ENCODE data around the gene MOB3B.
A peak's percentile ranks its signal among the peaks of the same experiment; 100 is the strongest.

The MOB3B gene

DNA sequence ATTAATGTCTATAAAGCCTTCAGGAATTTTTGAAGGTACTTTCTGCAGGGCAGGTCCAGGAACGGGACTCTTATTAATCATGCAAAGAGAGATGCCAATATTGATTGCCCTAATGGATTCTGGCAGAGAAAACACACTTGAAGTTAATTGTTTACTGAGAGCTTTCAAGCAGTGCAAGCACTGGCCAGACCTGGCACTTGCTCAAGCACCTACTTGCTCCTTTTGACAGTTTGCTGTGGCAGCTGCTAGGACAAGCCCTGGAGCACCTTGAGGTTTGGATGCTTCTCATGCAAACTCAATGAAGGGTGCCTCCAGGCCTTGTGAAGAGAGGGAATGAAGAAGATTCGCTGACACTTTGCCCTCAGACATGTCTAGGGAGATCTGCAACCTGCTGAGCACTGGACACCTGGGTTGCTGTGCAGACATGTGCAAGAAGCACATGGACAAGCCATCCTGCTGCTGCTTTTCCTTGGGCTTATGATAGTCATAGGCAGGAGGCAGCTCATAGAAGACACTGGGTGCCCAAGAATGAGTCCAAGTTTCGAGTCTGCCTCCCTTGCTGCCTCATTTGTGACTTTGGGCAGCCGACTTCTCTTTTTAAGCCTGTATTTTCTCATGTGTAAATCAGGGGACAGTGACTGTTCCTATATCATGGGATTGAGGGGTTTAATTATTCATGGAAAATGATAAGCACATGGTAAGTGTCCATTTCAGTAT is 143.8 kb downstream of the MOB3B start:
- DNase-seq: no peak

DNA sequence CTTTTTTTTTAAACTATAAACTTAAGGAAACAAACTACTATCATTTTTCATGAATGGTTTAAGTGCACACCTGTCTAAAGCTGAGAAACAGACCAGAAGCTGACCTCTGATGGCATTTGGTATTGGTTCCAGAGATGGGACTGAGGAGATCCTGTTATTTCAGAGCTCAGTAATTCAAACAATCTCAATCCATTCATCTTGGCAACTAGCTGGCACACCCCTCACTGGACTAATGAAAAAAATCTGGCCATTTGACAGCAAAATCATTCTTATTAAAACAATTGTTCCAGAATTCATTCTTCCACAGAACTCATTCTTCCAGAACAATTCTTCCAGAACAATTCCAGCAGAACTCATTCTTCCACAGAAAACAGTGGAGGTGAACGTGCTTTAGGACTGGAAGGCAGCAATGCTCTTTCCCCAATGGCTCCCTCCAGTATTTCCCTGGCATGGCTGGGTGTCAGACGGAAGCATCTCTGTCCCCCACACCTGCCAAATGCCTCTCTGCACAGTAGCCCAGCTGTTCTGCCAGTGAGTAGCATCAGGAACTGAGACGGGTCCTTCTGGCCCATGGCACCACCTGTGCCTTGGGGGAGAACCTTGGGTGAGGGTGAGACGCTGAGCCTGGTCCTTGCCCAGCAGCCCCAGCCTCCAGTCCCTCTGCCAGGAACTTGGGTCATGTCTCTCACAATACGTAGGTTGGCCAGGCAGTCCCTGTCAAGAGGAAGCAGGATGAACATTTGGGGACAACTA is 145.2 kb downstream of the MOB3B start:
- no peak for DNase-seq

DNA sequence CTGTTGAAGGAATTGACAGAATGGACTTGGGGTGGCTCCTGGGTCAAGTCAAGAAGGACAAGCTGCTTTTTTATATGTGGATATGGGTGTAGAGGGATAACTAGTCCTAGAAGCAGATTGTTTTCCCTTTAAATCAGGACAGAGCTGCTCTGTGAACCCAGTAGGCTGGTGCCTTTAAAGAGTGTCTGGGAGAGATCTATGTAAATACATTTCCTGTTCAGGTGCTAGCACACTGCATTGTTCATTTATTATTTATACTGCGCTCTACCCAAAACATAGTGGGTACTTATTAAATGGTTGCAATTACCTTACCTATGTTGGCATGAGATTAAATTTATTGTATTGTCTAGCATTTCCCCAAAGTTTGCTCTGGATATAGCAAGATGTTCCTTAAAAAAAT is 146.1 kb downstream of the MOB3B start:
- no peak for DNase-seq

DNA sequence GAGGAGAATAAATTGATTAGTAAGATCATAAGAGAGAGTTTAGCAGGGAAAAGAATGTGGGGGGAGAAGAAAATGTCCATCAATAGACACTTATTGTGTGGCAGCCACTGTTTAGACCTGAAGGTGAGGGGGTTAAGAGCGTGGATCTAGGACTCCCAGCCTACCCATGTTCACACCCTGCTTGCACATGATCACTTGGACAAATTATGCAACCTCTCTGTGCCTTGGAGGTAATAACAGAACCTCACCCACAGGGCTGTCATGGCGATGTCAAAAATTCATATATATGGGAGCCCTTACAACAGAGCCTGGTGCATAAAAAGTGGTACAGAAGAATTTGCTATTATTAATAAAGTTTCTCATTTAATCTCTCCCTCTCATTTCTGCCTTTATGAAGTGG is 146.6 kb downstream of the MOB3B start:
- no peak for DNase-seq

DNA sequence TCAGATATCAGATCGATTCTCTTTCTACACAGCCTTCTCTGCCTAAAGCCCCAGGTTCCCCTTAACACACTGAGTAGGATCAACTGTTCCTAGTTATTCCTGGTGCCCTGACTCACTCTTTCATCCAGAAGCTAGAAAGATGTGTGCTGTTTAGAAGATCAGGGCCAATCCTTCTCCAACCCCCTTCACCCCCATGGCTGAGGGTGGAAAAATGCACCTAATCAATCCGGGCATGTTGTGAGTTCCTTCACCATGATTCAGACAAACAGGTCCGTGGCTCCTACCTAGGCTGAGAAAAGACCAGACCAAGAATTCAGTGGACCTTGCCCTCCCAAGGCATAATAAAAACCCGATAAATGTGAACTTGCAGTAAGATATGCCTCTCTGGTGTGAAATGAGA is 147.3 kb downstream of the MOB3B start:
- DNase-seq: no peak

DNA sequence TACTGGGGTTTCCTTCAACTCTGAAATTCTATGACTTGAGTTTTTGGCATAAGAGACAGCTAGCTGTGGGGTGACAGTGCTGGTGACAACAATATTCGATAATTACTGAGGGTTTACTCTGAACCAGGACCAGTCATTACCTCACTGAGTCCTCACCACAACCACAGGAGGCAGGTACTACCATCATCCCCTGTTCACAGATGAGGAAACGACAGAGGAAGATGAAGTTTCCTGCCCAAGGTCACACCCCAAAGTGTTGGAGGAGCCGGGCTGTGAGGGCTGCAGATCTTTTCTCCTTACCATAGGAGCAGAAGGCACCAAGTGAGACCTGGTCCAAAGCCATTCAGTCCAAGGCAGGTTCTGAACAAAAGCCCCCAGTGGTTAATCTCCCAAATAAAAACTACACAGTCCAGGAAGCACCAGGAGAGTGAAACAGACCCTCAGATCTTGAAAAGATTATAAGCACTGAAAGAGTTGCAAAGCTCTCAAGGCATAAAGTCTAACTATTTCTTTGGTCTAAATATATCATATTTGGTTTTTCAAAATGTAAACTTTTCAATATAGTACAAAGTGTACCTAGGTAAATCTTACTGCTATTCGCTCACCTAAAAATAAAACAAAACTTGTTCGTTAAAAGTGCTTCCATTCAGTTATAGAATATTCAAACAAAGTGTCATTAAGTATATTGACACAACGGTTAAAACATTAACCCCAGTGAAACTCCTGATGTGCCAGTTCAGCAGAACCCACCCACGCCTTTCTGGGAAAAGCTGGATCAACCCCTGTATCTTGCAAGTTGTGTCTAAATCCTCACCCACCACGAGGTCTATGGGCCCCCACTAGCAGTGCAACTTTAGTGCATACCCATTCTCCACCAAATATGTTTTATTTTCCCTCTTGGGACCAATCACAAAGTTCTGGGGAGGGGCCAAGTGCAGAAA is 150.0 kb downstream of the MOB3B start:
- no peak for DNase-seq

DNA sequence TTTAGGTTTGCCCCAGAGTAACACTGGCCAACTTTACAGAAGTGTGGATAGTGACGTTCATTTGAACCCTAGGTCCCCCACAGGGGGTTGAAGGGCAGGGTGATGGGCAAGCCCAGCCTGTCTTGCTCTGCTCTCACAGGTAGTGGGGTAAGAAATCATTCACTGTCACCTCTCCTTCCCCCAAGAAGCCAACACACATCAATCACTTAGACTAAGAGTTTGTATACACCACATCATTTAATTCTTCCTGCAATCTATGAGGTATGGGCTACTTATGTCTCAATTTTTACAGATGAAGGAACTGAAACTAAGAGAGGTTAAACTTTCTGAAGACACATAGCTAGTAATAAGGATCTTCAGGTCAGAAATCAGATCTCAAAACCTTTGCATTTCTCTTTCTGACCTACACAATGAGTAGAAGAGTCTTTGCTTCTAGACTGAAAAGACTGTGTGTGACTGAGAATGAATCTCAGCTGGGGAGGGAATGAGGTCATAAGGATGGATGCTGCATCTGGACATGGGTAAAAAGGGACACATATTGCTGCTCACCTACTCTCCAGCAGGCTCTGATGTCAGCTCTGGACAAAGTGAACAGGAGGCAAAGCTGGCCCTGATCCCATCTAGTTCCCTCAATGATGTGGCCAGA is 151.7 kb downstream of the MOB3B start:
- DNase-seq: no peak

DNA sequence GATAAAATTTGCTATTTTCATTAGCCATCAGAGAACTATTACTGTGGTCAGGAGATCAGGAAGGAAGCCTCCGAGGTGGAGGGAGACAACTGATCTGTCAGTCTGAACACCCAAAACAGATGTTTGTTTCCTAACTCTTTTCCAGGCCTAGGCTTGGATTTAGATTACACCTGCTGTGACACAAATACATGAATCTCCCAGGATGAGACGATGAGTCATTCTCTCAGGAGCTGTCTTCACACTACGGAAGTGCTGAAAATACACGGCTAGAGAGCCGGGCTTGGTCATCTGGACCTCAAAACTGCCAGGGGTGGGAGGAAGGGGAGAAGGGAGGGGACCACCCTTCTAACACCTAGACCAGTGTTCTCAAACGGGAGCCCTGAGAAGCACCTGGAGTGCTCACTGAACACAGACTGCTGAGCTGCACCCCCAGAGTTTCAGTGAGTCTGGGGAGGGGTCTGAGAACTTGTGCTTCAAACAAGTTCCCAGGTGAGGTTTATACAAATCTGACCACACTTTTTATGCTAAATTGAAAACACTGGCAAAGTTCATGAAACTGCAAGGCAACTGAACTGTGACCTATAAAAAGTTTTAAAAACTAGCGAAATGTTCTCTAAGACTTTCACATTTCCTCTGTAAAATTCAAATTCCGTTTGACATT is 152.3 kb downstream of the MOB3B start:
- DNase-seq: no peak

DNA sequence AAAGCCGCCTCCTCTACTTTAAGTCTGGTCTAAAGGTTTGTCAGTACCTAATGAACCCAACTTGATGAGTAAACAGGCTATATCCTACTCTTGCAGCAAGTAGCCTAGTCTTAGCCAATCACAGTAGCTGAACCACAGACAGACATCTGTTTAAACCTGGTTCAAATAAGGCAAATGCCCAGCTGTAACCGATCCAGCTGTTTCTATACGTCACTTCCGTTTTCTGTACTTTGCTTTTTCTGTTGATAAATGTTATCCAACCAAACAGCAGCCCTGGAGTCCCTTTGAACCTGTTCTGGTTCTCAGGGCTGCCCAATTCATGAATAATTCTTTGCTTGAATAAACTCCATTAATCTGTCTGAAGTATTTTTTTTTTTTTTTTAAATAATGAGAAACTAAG is 155.8 kb downstream of the MOB3B start:
- DNase-seq: no peak

DNA sequence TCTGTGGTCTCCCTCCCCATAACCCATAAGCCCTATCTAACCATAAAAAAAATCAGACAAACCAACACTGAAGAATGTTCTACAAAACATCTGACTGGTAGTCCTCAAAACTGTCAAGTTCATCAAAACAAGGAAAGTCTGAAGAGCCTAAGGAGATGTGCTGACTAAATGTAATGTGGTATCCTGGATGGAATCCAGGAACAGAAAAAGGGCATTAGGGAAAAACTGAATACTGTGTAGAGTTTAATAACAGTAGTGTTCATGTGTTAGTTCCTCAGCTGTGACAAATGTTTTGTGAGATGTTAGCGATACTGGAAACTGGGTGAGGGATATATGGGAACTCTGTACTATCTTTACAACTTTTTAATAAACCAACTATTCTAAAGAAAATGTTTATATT is 157.0 kb downstream of the MOB3B start:
- DNase-seq: no peak

DNA sequence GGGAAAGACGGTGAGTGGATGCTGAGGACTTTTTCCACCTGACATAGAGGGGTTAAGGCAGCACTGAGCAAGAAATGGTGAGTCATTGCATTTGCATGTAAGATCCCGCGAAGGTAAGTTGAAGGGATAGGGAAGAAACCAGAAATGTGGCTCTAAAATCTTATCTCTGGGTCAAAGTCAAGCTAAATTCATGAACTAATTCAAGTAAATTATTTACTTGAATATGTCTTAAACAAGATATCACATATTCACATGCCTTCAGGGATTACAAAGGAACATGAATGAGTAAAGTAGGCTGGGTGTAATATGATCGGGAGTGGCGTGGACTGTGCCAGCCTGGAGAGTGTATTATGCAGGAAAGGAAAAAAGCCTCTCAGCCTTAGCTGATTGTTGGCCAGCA is 158.2 kb downstream of the MOB3B start:
- no peak for DNase-seq

DNA sequence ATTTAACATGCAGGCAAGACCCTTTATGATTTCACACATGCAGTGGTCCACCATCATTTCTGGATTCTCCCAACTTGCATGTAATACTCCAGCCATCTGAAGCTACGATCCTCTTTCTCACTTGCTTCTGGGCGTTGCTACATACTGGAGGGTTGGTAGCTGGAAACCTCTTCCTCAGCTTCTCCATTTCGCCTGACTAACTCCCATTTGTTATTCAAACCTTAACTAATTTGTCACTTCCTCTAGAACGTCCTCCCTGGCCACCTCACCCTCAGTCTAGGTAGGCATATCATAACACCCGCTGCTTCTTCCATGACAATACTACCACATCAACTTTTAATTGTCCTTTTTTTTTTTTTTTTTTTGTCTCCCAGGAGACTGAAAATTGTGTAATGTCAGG is 160.0 kb downstream of the MOB3B start:
- DNase-seq: no peak

DNA sequence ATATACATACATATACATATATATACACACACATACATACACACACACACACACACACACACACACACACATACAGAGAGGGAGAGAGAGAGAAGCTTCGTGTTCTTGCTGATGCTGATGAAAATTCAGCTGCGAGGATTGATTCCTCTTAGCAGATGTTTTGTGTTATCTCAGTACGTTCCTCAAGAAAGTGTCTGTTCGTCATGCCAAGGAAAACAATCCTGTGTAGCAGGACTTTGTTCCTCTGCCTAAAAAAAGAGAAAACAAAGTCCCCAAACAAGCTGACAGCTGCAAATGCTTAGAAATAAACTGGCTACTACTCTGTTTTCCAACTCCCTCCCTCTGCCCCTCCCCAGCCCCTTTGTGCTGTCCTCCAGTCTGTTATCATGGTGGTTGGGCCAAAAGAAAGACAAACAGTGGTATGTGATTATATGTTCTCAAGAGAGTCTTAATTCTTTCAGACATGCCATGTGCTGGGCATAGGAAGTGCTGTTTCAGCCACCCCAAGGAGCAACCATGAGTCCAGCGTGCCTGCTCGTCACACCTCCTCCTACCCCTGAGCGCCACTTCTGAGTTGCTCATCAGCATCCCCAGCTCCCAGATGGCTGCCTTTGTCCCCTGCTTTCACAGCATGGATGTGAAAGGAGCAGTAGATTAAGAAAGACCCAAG is 161.2 kb downstream of the MOB3B start:
- no peak for DNase-seq

DNA sequence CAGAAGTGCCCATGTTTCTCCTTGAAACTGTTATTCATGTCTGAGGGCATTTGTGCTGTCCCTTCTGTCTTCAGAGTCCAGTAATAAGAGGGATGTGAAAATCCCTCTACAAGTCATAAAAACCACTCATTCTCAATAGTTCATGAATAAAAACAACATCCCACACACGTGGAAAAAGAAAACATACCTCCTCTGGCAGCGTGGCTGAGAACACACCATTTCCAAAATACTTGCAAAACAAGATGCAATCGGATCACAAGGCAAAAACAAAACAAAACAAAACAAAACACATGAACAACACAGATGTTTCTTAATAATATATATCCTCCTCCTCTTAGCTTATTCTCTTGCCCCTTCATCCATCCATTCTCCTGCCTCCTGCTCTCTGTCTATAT is 161.7 kb downstream of the MOB3B start:
- DNase-seq: no peak

DNA sequence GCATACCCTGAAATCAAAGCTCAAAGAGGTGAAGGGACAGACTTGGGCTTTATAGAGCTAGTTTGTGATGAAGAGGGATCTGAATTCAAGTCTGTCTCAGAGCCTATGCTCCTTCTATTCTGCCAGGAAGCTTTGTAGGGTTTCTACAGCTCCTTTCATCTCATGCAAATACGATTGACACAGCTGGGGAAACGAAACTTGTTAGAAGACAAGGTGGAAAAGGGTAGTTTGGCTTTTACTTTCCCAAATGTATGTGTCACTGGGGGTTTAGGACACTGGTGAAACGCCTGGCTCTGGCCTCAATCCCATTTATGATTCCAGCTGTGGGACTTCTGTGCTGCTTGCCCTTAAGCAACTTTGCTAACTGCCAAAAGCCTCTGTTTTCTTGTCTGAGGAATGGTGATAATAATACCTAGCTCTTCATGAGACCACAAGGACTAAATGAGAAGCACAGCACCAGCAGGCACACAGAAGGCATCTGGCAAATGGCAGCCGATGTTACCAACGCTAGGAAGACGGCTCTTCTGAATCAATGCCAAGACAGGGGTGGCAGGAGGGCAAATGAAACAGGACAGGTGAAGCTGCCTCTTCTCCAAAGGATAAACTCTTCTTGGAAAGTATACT is 162.3 kb downstream of the MOB3B start:
- DNase-seq: no peak

DNA sequence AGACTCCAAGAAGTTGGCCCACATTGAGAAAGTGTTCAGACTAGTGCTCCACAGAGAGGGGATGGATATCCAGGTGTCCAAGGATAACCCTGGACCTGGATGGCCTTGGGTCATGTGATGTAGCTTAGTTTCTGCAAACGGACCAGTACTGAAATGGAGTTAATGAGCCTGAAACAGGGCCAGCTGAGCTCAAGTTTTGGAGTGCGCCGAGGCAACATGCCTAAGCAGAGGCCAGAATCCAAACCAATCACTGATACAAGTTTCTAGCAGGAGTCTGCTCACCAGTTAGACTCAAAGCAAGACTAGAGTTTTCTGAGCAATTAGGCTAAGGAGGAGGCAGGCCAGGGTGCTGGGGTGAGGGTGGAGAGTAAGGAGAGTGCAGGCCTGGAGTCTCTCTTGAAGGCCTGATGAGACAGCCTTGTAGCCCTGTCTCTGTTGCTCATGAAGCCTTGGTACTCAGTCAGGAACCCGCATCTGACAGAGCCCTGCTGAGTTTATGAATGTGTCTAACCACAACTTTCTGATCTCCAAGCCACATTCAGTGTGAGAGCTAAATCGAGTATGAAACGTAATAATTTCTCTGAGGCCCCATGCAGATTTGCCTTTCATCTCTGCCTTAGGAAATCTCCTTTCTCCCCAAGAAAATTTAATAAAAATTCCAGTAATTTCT is 163.8 kb downstream of the MOB3B start:
- DNase-seq: peak; percentile 69

DNA sequence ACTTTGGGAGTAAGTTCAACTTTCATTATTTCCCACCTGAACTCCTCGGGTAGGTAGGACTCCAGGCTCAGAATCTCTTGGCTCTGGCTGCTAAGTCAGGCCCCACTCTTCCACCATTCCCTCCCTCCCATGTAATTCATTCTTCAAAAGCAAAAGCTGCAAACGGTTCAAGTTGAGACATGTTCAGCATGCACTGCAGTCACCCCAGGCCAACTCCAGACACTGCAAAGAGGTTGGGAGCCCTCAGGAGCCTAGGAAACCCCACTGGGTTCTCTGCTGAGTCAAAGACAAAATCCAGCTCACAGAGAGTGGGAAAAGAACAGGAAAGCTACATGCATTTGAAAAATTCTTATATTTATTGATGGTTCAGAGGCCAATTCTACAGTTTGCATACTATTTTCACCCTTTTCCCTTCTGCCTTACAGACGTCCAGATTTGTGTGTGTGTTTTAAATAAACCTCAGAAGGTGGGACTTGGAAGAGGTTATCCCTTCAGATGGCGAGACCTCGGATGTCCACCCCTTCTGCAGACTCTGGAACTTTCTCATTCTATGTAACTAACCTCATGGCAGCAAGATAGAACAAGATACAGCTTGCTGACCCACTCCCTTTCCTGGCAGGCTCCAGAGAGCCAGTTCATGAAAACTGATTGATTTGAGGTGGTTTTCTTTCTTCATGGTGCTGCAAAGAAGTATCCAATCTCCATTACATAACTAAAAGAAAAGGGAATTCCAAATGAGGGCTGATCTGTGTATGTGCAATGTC is 167.0 kb downstream of the MOB3B start:
- no peak for DNase-seq

DNA sequence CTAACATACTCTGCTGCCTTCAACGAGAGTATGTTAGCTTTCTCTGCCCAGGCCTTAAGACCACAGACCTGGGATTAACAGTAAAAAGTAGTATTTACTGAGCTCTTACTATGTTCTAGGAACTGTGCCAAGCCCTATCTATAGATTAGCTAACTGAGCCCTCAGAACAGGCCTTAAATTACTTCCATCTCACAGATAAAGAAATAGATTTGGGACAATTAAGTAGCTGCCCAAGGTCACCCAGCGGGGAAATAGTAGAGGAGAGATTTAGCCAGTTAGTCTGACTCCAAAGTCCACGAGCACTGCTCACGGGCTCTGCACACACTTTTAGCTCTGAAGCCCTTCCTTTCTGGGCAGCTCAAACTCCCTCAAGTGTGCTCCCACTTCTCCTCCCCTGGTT is 168.1 kb downstream of the MOB3B start:
- no peak for DNase-seq

DNA sequence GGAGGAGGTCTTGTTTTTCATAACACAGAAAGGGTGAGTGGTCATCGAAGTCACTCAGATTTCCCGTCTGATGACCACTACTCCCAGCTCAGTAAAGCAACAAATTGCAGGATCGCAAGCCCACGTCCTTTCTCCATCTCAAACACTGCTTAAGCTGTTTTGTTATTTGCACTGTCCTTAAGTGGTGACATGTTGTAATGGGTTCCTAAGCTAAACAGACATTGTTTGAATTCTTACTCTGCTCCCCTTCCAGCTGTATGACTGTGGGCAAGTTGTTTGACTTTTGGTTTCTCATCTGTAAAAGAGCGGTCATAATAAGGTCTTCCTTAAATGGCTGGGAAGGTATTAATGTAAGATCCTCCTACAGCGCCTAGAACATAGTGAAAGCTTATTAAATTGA is 169.9 kb downstream of the MOB3B start:
- no peak for DNase-seq

DNA sequence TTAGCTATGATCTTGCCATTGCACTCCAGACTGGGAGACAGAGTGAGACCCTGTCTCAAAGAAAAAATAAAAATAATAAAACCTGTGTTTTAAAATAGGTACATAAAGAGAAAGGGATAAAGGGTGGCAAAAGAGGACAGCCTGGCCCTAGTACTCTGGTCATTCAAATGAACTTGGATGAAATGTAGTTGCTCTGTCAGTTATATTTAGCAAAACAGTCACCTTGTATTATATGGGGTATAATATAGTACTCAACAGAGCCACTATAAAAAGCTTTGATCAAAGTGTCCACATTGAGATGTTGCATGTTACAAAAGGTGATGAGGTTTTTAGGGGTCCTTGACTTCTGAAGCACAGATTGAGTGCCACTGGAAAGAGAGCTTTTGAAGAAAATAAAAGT is 171.6 kb downstream of the MOB3B start:
- DNase-seq: no peak
